Parathyroid adenoma (tissue), 2 donors: Measurements from ENCODE around the gene TGFBR3.

Experiments
- H2AFZ ChIP-seq: fragments of 300-600 bp; sonication (generic); one replicate; pipeline ENCODE4 v1.7.0; 2017; ENCODE audit warnings: antibody characterized with exemption, mild to moderate bottlenecking
- H3K27ac ChIP-seq: fragments of 300-600 bp; sonication (generic); one replicate; pipeline ENCODE4 v1.7.0; 2017
- H3K27me3 ChIP-seq: fragments of 300-600 bp; sonication (generic); one replicate; pipeline ENCODE4 v1.7.0; 2017; ENCODE audit warnings: low read length; ENCODE audit not compliant: control insufficient read depth, insufficient read depth
- H3K36me3 ChIP-seq: fragments of 300-600 bp; sonication (generic); one replicate; pipeline ENCODE4 v1.7.0; 2017; ENCODE audit warnings: low read length; ENCODE audit not compliant: control insufficient read depth, insufficient read depth
- H3K4me1 ChIP-seq: fragments of 300-600 bp; sonication (generic); one replicate; pipeline ENCODE4 v1.7.0; 2017; ENCODE audit warnings: control low read depth
- H3K4me2 ChIP-seq: fragments of 300-600 bp; sonication (generic); one replicate; pipeline ENCODE4 v1.7.0; 2017; ENCODE audit warnings: low read length
- H3K4me3 ChIP-seq: fragments of 300-600 bp; sonication (generic); one replicate; pipeline ENCODE4 v1.7.0; 2017; ENCODE audit warnings: low read depth, low read length
- H3K79me2 ChIP-seq: fragments of 300-600 bp; sonication (generic); one replicate; pipeline ENCODE4 v1.7.0; 2017; ENCODE audit warnings: control low read depth
- H3K9ac ChIP-seq: fragments of 300-600 bp; sonication (generic); one replicate; pipeline ENCODE4 v1.7.0; 2017; ENCODE audit warnings: mild to moderate bottlenecking
- H3K9me3 ChIP-seq: fragments of 300-600 bp; sonication (generic); one replicate; pipeline ENCODE4 v1.7.0; 2017; ENCODE audit warnings: low read length; ENCODE audit not compliant: control insufficient read depth
- TF ChIP-seq, protein P1 (sequence below): fragments of 300-600 bp; sonication (generic); IDR thresholded peaks from one replicate; pipeline ENCODE4 v1.7.0; 2017; ENCODE audit warnings: antibody characterized with exemption, mild to moderate bottlenecking
- donor health status: primary hyperparathyroidism.

The TGFBR3 gene

DNA sequence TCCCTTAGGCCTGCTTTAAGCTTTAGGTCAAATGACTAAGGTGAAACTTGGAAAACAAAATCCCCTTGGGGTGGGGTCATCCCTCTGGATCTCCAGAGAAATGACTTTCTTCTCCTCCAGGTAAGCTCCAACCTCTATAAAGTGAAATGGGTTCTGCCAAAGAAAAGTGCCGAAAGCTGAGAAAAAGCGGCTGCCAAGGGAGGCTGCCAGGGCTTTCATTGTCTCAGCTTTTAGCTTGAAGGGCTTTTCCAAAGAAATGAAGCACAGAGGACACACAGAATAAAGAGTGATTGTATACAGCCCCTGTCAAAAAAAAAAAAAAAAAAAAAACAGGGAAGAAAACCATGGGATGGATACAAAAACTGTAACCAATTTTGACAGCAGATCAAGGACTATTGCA lies 126.9 kb downstream of the TGFBR3 start:
- H3K4me3 ChIP-seq, result no peak overlapping the region
- no peak overlapping the region for H3K4me2 ChIP-seq
- TF ChIP-seq, protein P1, sequence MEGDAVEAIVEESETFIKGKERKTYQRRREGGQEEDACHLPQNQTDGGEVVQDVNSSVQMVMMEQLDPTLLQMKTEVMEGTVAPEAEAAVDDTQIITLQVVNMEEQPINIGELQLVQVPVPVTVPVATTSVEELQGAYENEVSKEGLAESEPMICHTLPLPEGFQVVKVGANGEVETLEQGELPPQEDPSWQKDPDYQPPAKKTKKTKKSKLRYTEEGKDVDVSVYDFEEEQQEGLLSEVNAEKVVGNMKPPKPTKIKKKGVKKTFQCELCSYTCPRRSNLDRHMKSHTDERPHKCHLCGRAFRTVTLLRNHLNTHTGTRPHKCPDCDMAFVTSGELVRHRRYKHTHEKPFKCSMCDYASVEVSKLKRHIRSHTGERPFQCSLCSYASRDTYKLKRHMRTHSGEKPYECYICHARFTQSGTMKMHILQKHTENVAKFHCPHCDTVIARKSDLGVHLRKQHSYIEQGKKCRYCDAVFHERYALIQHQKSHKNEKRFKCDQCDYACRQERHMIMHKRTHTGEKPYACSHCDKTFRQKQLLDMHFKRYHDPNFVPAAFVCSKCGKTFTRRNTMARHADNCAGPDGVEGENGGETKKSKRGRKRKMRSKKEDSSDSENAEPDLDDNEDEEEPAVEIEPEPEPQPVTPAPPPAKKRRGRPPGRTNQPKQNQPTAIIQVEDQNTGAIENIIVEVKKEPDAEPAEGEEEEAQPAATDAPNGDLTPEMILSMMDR, result no peak
- no peak overlapping the region for H3K9ac ChIP-seq
- no peaks in the 10 kb centered on the region for H3K9me3 ChIP-seq
- H2AFZ ChIP-seq, result no peak overlapping the region
- H3K36me3 ChIP-seq, result no peaks in the 10 kb centered on the region
- no peak overlapping the region for H3K27ac ChIP-seq
- H3K4me1 ChIP-seq, result no peaks in the 10 kb centered on the region
- H3K79me2 ChIP-seq, result no peaks in the 10 kb centered on the region
- no peaks in the 10 kb centered on the region for H3K27me3 ChIP-seq

DNA sequence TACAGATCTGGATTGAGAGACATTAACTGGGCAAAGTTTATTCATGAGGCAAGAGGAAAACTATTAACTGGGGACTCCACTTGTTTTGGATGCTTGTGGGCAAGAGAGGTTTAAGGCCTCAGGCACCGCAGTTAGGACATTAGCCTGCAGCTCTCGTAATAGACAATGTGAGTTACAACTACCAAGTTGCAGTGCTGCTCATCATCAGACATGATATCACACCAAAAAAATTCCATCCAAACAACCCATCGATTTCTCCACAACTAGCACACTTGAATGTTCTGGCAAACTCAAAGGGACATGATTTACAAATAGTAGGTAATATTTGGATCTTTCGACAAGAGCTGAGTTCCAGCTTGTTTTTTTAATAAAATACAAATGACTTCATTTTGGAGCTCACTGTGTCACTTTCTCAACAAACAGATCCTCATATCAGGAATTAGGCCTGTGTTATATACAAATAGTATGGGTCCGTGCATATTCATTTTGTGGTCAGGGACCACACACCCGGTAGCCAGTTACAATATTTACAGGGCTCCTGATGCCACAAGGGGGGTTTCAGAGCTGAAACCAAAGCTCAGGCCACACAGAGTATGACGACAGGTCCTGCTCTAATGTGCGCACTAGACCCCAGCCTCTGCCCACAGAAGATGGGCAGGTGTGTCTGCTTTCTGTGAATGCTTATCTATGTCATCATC lies 128.0 kb downstream of the TGFBR3 start:
- Histone ChIP-seq H3K79me2 (no peaks in the 10 kb centered on the region), H3K9ac (no peak overlapping the region), H3K4me1 (no peaks in the 10 kb centered on the region), H2AFZ (no peak overlapping the region), H3K36me3 (no peaks in the 10 kb centered on the region), H3K27ac (no peak overlapping the region), H3K9me3 (no peaks in the 10 kb centered on the region), H3K27me3 (no peaks in the 10 kb centered on the region), H3K4me2 (no peak overlapping the region), H3K4me3 (no peak overlapping the region)
- TF ChIP-seq, protein P1, result no peak

DNA sequence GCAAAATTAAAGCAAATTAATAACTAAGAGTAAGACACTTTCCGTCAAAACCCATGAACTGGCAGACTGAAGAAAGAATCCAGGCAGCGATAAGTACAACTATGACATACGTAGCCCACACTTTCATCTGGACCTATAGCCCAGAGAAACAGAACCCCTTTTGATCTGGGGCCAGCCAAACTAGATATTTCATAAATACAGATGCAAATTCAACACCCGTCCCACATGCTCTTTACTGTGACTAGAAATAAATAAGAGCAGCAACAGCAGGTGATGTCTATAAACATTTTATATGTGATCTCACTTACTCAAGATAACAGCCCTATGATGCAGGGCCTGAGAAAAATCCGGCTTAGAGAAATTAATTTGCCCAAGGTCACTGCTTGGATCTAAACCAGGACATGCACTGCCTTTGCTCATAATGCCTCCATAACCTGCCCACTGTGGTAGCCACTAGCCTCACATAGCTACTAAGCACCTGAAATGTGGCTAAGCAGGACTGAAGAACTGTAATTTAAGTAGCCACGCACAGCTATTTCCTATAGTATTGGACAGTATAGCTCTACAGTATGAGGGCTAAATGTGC lies 130.2 kb downstream of the TGFBR3 start:
- Histone ChIP-seq H3K4me3 (no peak overlapping the region), H3K4me1 (no peaks in the 10 kb centered on the region), H3K9me3 (no peaks in the 10 kb centered on the region), H3K27me3 (no peaks in the 10 kb centered on the region), H2AFZ (no peak overlapping the region), H3K36me3 (no peaks in the 10 kb centered on the region), H3K9ac (no peak overlapping the region), H3K4me2 (no peak overlapping the region), H3K27ac (no peak overlapping the region), H3K79me2 (no peaks in the 10 kb centered on the region)
- TF ChIP-seq, protein P1, result no peak

DNA sequence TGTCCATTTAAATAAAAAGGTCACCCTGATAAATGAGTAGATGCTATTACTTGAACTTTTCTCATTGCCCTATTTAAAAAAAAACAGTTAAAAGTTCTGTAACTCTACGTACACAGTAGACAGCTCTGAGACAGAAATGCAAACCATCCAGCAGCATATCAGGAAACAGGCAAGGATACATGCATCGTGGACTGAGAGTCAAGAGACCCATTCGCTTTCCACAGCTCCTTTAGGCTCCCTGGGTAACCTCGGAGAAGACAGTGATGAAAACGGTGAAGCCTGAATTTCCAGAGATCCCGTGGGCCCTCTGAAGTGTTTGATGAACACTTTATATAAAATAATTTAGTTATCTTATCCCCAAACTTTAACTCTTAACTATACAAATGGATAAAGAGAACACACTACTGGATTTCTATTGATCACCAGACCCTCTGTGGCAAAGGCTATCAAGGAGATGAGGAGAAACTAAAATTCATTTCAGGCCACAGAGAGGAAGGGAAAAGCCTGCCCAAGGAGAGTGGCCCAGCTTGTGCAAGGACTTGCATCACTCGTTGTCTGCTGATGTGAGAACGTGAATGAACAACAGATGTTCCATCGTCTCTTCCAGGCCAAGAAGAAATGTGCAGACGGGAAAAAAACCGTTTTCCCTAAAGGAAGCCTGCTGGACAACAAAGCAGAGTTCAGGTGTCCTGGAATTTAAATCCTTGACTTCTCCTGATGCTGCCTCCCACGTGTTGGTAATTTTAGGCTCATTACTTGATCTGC lies 131.0 kb downstream of the TGFBR3 start:
- Histone ChIP-seq H3K9ac (no peak overlapping the region), H3K4me3 (no peak overlapping the region), H3K4me2 (no peak overlapping the region), H2AFZ (no peak overlapping the region), H3K79me2 (no peaks in the 10 kb centered on the region), H3K27me3 (no peaks in the 10 kb centered on the region), H3K9me3 (no peaks in the 10 kb centered on the region), H3K27ac (no peak overlapping the region), H3K36me3 (no peaks in the 10 kb centered on the region), H3K4me1 (peaks cover 2% of the 10 kb centered on the region)
- TF ChIP-seq, protein P1, result no peak
